NCI-H2081 treated with DMSO at 0.1 percent for 48 hours (cell line): Measurements from ENCODE around the gene ATP6V1D.
"Not testable (repeated sequence)": the region's sequence is repeated elsewhere in the genome, so short reads cannot be mapped to it uniquely, and the experiment has no call there.

Experiments used
- DNase-seq: peaks from one replicate; lab custom pipeline; 2025; lab: John Stamatoyannopoulos, UW

Gene ATP6V1D

GRCh38 chr14:67370830-67371229 is 11.2 kb upstream of the ATP6V1D start:
- no peak for DNase-seq

DNA sequence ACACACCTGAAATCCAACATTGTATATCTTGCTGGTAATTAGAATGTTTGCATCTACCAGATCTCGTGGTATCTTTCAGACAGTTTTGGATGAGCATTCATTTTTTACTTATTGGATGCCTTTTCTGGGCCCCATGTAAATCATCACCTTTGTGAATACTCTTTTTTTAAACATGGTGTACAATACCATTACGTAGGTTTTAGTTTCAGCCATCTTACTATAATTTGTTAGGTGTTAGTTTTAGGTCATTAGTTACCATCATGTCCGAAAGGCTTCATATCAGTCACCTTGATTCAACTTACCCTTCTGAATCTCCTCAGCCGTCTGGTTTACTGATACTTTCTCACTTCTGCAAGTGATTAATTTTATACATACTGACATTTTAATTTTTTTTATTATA is 5.9 kb upstream of the ATP6V1D start:
- no peak for DNase-seq

DNA sequence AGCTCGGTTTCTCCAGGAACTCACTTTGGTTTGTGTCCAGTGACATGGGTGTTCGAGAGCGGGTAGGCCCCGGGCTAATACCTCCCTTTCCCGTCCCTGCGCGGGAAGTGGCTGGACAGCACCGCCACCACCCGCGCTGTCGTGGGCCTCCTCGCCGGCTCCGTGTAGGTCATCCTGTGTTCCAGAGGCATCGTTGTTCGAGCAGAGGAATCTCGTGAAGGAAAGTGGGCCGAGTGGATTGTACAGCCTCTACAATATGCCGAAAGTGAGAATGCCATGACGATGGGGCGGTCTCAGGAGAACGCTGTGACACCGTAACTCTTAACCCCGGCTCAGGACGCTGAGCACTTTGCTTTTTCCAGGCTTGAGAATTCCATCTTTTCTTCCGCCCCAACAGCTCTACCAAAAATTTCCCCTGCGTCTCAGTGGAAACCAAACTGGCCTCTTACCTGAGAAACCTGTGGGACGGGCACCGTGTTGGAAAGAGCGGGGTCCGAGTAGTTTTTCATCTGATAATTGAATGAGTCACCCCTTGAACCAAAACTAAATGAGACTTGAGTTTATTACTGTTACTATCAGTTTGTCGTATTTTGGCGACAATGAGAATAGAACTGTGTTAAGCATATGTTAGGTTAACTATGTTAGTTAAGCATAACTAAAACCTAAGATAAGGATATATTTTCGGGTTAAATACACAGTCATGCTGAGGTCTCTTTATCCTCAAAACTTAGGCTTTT is 1.0 kb upstream of the ATP6V1D start:
- DNase-seq, result no peak

DNA sequence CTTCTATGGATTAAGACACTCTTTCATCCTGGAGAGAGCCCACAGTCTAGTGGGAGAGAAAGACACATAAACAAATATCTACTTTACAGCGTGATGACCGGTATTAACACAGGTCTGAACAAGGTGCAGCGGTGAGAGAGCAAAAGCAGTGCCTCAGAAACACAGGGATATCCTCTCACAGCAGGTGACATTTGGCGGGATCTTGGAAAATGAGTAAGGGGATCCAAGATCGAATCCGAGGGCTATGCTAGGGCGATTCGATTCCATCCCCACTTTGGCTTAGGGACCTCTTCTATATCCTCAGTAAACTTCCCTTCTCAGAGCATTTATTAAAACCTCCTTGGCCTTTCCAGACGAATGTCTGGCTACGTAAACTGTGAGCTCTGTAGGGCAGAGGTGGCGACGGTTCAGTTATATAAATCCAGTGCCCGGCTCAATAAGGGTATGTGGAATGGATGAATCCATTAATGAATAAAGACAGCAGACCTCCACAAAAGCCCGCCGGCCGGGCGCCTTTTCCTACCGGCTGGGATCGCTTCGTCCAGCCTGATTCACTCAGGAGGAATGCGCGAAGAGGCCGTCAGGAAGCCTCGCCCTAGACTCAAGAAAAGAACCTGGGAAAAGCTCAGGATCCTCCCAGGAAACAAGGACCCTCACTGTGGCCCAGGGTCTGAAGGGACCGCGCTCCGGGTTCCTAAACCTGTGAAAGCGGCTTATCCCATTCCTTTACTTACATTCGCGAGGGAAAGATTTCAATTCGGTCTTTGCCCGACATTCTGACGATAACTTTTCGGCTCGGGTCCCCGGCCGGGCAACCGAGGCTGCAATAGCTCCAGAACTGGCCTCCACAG is 455 bp downstream of the ATP6V1D start:
- no peak for DNase-seq

DNA sequence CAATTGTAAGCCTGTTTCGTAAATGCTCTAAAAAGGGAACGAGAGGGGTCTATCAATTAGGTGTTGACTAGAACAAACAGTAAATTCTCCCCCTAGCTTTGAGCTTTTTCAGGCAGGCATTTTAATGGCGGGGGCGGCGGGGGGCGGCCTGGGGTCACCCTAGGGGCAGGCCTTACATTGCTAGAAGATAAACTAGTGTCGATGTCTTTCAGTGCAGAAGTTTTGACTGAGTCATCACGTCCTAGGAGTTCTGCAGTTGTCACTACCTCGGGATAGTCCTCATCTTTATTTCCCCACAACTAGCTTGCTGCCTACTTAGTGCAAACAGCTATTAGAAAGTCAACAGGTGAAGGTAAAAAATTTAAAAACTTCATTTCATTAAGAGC is 1.6 kb downstream of the ATP6V1D start:
- DNase-seq, result no peak

GRCh38 chr14:67357186-67357968 is 2.2 kb downstream of the ATP6V1D start:
- no peak for DNase-seq

- no peak for DNase-seq
Measured at GRCh38 chr14:67352055-67352454, 7.5 kb downstream of the ATP6V1D start.

DNA sequence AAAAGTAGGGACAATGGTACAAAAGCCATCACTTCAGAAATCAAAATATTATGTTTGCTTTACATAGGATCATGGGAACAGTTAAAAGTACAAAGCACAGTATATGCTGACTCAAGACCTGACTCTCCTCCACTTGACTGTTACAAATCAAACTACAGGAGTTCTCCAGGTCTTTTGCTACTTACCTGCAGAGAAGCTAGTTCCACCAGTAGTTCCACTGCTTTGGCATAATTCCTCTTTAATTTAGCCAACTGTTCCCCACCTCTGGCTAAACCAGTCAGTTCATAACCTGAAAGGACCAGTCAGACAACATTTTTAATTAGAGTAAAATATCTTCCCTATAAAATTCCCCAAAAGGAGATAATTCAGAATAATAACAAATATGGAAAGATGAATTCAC is 14.0 kb downstream of the ATP6V1D start:
- DNase-seq, result no peak

- no peak for DNase-seq
Measured at GRCh38 chr14:67343601-67344230, 15.9 kb downstream of the ATP6V1D start.

DNA sequence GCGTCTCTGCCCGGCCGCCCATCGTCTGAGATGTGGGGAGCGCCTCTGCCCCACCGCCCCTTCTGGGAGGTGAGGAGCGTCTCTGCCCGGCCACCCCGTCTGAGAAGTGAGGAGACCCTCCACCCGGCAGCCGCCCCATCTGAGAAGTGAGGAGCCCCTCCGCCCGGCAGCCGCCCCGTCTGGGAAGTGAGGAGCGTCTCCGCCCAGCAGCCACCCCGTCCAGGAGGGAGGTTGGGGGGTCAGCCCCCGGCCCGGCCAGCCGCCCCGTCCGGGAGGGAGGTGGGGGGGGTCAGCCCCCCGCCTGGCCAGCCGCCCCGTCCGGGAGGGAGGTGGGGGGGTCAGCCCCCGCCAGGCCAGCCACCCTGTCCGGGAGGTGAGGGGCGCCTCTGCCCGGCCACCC is 18.4 kb downstream of the ATP6V1D start:
- DNase-seq, result not testable (repeated sequence)

DNA sequence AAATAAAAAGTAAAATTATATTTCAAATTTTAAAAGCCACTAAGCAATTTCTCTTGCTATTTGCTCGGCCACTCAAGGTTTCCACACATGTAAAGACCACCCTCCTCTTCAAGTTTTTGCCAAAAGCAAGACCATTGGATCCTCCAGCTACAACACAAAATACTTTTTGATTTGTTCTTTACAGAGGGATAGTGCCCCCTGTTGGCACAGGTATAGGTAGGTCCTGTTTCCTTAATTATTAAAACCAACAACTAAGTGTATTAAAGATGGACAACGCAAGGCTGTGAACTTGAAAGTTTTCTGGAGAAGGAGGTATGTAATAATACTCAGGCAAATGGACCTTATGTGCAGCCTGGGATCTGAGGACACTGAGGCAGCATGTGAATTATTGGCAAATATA is 23.8 kb downstream of the ATP6V1D start:
- DNase-seq, result no peak

DNA sequence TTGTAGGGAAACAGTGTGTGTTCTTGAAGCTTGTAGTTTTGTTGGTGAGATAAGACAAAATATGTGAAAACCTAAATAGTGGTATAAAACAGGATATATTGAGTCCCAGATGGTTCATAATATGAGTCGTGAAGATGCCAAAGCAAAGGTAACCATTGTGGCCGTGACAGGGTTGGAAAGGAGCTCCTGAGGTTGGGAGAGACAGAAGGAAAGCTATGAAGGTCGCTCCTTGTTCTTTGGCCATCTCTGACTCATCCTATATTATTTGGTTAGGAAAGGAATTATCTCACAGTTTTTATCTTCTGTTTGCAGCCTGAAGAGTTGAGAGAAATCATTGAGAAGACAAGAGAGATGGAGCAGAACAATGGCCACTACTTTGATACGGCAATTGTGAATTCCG is 27.1 kb downstream of the ATP6V1D start:
- DNase-seq, result no peak

DNA sequence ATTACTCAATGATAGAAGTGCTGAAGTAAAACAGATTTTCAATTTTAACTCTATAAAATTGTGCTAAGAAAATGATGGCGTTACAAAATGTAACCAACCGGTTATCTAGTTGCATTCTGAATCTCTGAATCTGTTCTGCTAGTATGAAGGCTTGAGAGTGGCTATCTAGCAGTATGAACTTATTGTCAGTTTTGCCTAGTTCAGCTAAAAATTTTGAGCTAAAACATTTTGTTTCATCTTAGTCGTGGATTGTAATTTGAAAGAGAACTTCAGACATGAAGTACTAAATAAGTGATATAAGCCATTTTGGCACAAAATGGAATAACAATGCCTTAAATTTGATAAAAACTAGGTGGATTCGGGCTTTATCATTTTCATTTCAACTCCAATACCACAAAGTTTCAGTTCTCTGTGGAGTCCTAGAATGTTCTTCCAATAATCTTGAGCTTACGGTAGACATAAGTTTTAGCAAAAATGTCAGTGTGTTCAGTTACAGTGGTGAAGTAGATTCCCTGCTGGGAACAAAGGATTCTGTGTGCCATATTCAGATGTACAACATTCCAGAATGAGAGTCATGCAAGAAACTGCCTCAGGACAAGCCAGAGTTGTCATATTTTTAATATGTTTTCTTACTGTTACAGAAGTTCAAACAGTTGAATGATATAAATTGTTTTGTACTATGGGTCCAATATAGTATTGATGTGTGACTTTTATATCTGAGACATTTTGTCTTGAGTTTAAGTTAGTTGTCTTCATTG is 28.1 kb downstream of the ATP6V1D start:
- DNase-seq, result no peak

DNA sequence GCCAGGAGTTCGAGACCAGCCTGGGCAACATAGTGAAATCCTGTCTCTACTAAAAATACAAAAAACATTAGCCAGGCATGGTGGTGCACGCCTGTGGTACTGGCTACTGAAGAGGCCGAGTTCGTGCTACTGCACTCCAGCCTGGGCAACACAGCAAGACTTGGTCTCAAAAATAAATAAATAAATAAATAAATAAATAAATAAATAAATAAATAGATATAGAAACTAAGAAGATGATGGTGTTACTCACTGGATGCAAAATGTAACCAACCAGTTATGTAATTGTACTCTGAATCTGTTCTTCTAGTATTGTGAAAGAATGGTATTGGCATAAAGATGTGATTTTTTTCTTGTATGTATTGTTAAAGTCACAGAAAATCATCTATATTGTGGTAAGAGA is 29.9 kb downstream of the ATP6V1D start:
- DNase-seq, result not testable (repeated sequence)

DNA sequence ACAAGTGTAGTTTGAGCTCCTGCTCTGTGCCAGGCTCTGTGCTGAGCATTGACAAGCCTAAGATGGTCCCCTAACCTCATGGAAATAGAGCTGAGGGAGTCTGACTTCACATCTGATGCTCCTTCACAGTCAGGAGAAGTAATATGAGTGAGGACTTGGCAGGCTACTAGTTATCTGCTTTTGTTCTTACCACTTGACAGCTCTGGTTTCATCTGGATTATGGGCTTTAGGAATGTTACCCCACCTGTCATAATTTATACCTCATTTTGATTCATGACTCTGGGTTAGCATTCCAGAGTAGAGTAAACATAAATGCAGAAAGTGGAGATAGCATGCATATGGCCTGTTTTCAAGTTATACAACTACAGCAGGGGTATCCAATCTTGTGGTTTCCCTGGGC is 40.5 kb downstream of the ATP6V1D start:
- DNase-seq, result no peak

DNA sequence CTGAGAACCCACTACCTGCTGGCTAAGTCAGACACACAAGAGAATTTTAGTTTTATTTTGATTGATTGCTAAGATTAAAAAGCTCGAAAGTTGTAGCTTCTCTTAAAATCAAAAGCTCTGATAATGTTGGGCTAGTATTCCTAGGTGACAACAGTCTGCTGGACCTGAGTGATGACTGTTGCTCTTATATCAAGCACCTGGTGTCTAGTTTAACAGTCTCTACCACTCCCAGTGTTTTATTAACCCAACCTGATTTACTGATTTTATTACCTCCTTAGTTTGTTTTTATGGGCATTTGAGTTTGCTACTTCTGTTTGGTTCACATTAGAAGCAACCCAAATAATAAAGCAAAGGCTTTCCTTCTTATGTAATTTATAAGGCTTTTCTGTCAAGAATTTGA is 41.8 kb downstream of the ATP6V1D start:
- no peak for DNase-seq

- DNase-seq, result no peak
Measured at GRCh38 chr14:67313153-67313552, 46.5 kb downstream of the ATP6V1D start.

DNA sequence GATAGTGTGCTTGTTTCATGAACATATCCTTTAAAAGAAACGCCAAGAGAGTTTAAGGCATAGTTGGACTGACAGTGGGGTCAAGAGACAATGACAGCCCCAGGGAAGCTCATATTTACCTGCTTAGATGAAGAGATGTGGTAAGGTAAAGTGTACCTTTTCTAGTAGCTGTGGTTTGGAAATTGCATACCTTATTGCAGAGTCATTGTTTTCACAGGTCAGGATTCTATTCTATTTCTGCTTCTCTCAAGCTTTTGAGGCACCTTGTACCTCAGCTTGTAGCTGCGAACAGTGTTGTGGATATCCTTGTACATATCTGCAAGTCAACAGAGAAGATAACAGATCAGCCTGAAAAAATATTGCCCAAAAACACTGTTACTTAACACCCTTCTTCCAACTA is 47.7 kb downstream of the ATP6V1D start:
- DNase-seq, result no peak
